Colon (tissue), 2 donors: ENCODE data around the gene SNAI3.

Experiments used
- FAIRE-seq: peaks from 2 replicates; lab custom pipeline; 2012; peaks lifted over from hg19 to GRCh38; lab: Jason Lieb, UNC
- donor health status: control.
- donor health status: control.

Gene SNAI3

GRCh38 chr16:88650749-88651275 is 35.5 kb downstream of the SNAI3 start, which contains the start of gene CYBA:
CYBA (minus strand) TSS chr16:88651053; CDS start chr16:88651013, 40 bp downstream.
- FAIRE-seq = no peak

GRCh38 chr16:88649924-88650748 is 36.2 kb downstream of the SNAI3 start:
- no peak for FAIRE-seq

GRCh38 chr16:88649195-88649923 is 36.9 kb downstream of the SNAI3 start:
- no peak for FAIRE-seq

- FAIRE-seq = no peak
These were observed 38.9 kb downstream of the SNAI3 start for GRCh38 chr16:88647178-88648070.

GRCh38 chr16:88646345-88647034 is 39.8 kb downstream of the SNAI3 start:
- FAIRE-seq = no peak

- FAIRE-seq = no peak
These were observed 40.4 kb downstream of the SNAI3 start for GRCh38 chr16:88645941-88646340.

- no peak for FAIRE-seq
These were observed 40.9 kb downstream of the SNAI3 start for GRCh38 chr16:88645455-88645854.

GRCh38 chr16:88643644-88643932 is 42.7 kb downstream of the SNAI3 start:
- no peak for FAIRE-seq

- no peak for FAIRE-seq
These were observed 43.2 kb downstream of the SNAI3 start for GRCh38 chr16:88642881-88643643.

- no peak for FAIRE-seq
These were observed 45.6 kb downstream of the SNAI3 start for GRCh38 chr16:88640498-88641247.

- FAIRE-seq = no peak
These were observed 46.2 kb downstream of the SNAI3 start for GRCh38 chr16:88640039-88640495.

GRCh38 chr16:88639231-88640038 is 46.9 kb downstream of the SNAI3 start:
- no peak for FAIRE-seq

GRCh38 chr16:88638323-88639230 is 47.7 kb downstream of the SNAI3 start, which contains the start of gene IL17C:
IL17C (plus strand) TSS chr16:88638572; CDS start chr16:88638642, 70 bp downstream.
- FAIRE-seq = no peak

GRCh38 chr16:88636488-88637265 is 49.6 kb downstream of the SNAI3 start:
- no peak for FAIRE-seq

- FAIRE-seq = no peak
These were observed 50.5 kb downstream of the SNAI3 start for GRCh38 chr16:88635671-88636319.

GRCh38 chr16:88634994-88635670 is 51.2 kb downstream of the SNAI3 start:
- no peak for FAIRE-seq
